ENCODE results near the gene SMYD3. TPM values are rescaled to one million over a fixed set of nuclear protein-coding genes. Genes with fewer than 3 reads are reported as not detected.

SMYD3 gene
- total and polyA plus RNA-seq, 12 donors, result 13.5 to 78.2 (median 26.8) TPM

DNA sequence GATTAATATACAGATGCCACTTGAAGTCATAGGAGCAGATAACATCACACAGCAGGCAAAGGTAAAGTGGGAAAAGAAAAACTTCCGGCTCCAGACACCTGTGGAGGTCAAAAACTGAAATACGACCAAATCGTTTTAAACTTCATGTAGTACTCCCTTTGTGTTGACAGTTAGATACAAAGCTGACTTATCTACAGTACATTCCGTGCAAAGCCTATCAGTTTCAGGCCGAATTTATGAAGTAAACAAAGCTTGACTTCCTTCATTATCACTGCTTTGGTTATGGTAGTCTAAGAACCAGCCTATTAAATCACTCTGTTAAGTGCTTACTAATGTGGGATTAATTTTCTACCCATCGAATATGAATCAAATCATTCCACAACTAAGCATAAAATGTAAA, 156.3 kb downstream of the SMYD3 start:
- Histone ChIP-seq H3K27ac (no peak overlapping the region), H3K9me3 (replicated peaks in 1 of 3) (no peaks in the 10 kb centered on the region), H3K4me3 (no peak overlapping the region), H3K36me3 (replicated peaks in 1 of 2) (no peaks in the 10 kb centered on the region), H3K27me3 (no peaks in the 10 kb centered on the region), H3K4me1 (replicated peaks in 1 of 2) (no peaks in the 10 kb centered on the region)
- no peak for DNase-seq
- 84 to 90% (median 87%) methylated on average over 6 of the region's 6 CpGs for whole genome bisulfite sequencing, 4 donors
- TF ChIP-seq POLR2A (IDR thresholded peaks at IDR 0.05), result no peak
- TF ChIP-seq, protein P1, sequence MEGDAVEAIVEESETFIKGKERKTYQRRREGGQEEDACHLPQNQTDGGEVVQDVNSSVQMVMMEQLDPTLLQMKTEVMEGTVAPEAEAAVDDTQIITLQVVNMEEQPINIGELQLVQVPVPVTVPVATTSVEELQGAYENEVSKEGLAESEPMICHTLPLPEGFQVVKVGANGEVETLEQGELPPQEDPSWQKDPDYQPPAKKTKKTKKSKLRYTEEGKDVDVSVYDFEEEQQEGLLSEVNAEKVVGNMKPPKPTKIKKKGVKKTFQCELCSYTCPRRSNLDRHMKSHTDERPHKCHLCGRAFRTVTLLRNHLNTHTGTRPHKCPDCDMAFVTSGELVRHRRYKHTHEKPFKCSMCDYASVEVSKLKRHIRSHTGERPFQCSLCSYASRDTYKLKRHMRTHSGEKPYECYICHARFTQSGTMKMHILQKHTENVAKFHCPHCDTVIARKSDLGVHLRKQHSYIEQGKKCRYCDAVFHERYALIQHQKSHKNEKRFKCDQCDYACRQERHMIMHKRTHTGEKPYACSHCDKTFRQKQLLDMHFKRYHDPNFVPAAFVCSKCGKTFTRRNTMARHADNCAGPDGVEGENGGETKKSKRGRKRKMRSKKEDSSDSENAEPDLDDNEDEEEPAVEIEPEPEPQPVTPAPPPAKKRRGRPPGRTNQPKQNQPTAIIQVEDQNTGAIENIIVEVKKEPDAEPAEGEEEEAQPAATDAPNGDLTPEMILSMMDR (IDR thresholded peaks at IDR 0.05), result no peak
- intact Hi-C loops (cut with DNase I), result no loop called here

DNA sequence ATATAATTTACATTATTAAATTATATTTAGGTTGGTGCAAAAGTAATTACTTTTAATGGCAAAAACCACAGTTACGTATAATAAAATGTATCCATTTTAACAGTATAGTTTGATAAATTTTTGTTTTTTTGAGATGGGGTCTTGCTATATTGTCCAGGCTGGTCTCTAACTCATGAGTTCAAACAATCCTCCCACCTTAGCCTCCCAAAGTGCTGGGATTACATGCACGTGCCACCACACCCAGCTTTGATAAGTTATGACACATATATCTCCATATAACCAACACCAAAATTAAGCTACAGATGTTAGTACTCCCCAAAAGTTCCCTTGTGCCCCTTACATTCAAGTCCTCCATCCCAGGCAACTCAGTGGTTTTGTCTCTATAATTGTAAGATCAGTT, 163.1 kb downstream of the SMYD3 start:
- 88 to 98% (median 96%) methylated on average over 2 of the region's 2 CpGs for WGBS, 4 donors
- H3K4me1 ChIP-seq (replicated peaks in 1 of 2), result no peaks in the 10 kb centered on the region
- peaks cover 0 to 8% (median 0%) of the 10 kb centered on the region in 3 donors for H3K9me3 ChIP-seq (replicated peaks in 1 of 3)
- intact Hi-C loops (cut with DNase I), result no loop called here
- H3K27ac ChIP-seq, result no peak overlapping the region
- no peaks in the 10 kb centered on the region for H3K27me3 ChIP-seq
- TF ChIP-seq POLR2A (IDR thresholded peaks at IDR 0.05), result no peak
- TF ChIP-seq, protein P1 (IDR thresholded peaks at IDR 0.05), result no peak
- H3K4me3 ChIP-seq, result no peak overlapping the region
- no peaks in the 10 kb centered on the region for H3K36me3 ChIP-seq (replicated peaks in 1 of 2)
- no peak for DNase-seq

DNA sequence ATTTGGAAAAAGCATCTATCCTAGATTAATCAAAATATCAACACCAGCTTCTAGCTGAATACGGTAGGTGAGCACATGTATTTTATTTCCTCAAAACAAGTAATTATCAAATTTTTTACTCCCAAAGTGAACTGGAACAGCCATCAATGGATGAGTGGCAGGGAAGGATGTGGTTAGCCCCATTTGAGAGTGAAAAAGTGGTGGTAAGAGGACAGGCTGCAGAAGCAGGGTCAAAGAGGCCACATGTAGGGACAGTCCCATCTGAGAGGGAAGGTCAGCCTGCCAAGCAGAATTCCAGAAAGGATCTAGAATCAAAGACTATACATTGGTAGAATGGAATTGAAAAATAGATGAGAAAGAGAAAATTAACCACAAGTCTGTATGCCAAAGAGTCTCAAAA, 163.8 kb downstream of the SMYD3 start:
- TF ChIP-seq, protein P1 (IDR thresholded peaks at IDR 0.05), result no peak
- no peak for TF ChIP-seq POLR2A (IDR thresholded peaks at IDR 0.05)
- DNase-seq, result no peak
- Histone ChIP-seq H3K27me3 (no peaks in the 10 kb centered on the region), H3K4me1 (replicated peaks in 1 of 2) (no peaks in the 10 kb centered on the region), H3K9me3 (replicated peaks in 1 of 3) (peaks cover 0 to 8% (median 0%) of the 10 kb centered on the region in 3 donors), H3K36me3 (replicated peaks in 1 of 2) (no peaks in the 10 kb centered on the region), H3K27ac (no peak overlapping the region), H3K4me3 (no peak overlapping the region)
- 86 to 93% (median 88%) methylated on average over 1 of the region's 1 CpG for WGBS, 4 donors
- intact Hi-C loops (cut with DNase I), result no loop called here

GRCh38 chr1:246338546-246338945, 168.5 kb downstream of the SMYD3 start:
- TF ChIP-seq POLR2A (IDR thresholded peaks at IDR 0.05), result no peak
- TF ChIP-seq, protein P1 (IDR thresholded peaks at IDR 0.05), result no peak

More at GRCh38 chr1:246338546-246338945, 168.5 kb downstream of the SMYD3 start:
- intact Hi-C loops (cut with DNase I), result no loop called here
- H3K27me3 ChIP-seq, result no peaks in the 10 kb centered on the region
- no peak overlapping the region for H3K27ac ChIP-seq
- no peaks in the 10 kb centered on the region for H3K9me3 ChIP-seq (replicated peaks in 1 of 3)
- H3K36me3 ChIP-seq (replicated peaks in 1 of 2), result no peaks in the 10 kb centered on the region
- no peak overlapping the region for H3K4me3 ChIP-seq
- no peaks in the 10 kb centered on the region for H3K4me1 ChIP-seq (replicated peaks in 1 of 2)
- WGBS, 4 donors, result 78 to 94% (median 93%) methylated on average over 4 of the region's 4 CpGs
- DNase-seq, result no peak

All from adrenal gland (tissue), 12 donors.